ENCODE data around the gene APBA1. TPM values are rescaled to one million over a fixed set of nuclear protein-coding genes. Genes with fewer than 3 reads are reported as not detected.

APBA1 gene
- total RNA-seq, result 2.9 and 3.1 TPM in 2 replicates

DNA sequence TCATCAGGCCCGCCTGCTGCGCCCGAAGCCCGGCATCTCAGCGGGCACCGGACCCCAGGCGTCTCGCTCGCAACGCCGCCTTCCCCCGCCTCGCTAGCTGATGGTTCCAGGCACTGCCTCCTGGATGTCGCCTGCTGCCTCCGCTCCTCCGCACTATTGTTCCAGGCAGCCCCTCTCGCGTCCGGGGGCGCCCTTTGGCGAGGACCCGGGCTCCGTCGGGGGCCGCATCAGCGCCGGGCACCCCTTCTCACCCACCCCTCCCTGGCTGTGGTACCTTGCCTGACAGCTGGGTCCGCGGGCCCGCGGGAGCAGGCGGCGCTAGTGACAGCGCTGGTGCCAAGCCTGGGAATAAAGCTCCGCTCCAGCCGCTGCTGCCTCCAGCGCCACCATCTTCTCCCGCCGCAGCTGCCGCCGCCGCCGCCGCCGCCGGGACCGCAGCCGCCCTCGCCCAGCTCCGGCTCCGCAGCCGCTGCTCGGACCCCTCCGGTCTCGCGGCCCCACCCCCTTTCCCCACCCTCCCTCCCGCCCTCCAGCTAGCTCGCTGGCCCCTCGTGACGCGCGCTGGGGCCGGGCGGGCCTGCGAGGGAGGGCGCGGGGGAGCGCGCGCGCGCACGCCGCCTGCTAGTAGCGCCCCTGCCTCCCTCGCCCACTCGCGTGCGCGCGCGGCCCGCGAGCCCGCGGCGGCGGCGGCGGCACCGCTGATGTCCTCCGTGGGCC lies at the start of gene APBA1:
Gene APBA1, minus strand, starts transcription at position 493 of the 717 bp plus-strand sequence.

Other genes with a start within 250 kb of the APBA1 start
- gene PTAR1, start 87.6 kb upstream of the APBA1 start, total RNA-seq, result 52.9 and 65.7 TPM in 2 replicates
- gene CFAP95, start 148.4 kb upstream of the APBA1 start, total RNA-seq, result not detected in 2 replicates